CD4-positive, alpha-beta T cell (primary cell): ENCODE measurements around the gene MKX. TPM values are rescaled to one million over a fixed set of nuclear protein-coding genes. Genes with fewer than 3 reads are reported as not detected.
"Not testable (repeated sequence)": the region's sequence is repeated elsewhere in the genome, so short reads cannot be mapped to it uniquely, and the experiment has no call there.

ENCODE experiments used
- ATAC-seq: fragments of 200-7000 bp; cut with Tn5 transposase; one replicate; pipeline ENCODE4 v1.10.0; 2022; ENCODE audit warnings: mild to moderate bottlenecking; ENCODE audit not compliant: poor library complexity
- CTCF ChIA-PET: fragments of 350-600 bp; sonication (Branson Sonifier 250); formaldehyde crosslinking; loops from one replicate; lab custom pipeline; 2021; ENCODE audit warnings: antibody characterized with exemption, inconsistent platforms; lab: Charles Lee
- POLR2A ChIA-PET: fragments of 350-600 bp; sonication (Branson Sonifier 250); formaldehyde crosslinking; loops from one replicate; lab custom pipeline; 2021; ENCODE audit warnings: antibody characterized with exemption, inconsistent platforms; lab: Charles Lee
- DNase-seq, 14 experiments: peaks; one replicate each; pipeline ENCODE4 v3.0.0-alpha.2; 2013 to 2020; ENCODE audit warnings: mixed read lengths in 2 of 14
- H3K27ac ChIP-seq, 2 donors: one replicate each; pipeline versions ENCODE4 v1.5.1 to v1.7.0; 2013; ENCODE audit warnings: low read length in 2 of 2, low read depth in 1 of 2, mild to moderate bottlenecking in 1 of 2
- H3K27me3 ChIP-seq, 2 experiments: 1 replicate in 1 of 2; 2 replicates in 1 of 2; pipeline versions ENCODE4 v1.6.1 to v1.7.0; 2013; ENCODE audit warnings: low read length in 2 of 2, control low read depth in 1 of 2, mild to moderate bottlenecking in 1 of 2, moderate library complexity in 1 of 2; ENCODE audit not compliant: insufficient read depth in 2 of 2, control insufficient read depth in 1 of 2
- H3K36me3 ChIP-seq: one replicate; pipeline ENCODE4 v1.6.1; 2013; ENCODE audit warnings: low read length, control low read depth; ENCODE audit not compliant: insufficient read depth
- H3K4me1 ChIP-seq: one replicate; pipeline ENCODE4 v1.6.1; 2013; ENCODE audit warnings: low read length, control low read depth; ENCODE audit not compliant: insufficient read depth
- H3K4me3 ChIP-seq: one replicate; pipeline ENCODE4 v1.5.1; 2013; ENCODE audit warnings: mild to moderate bottlenecking, low read length, moderate library complexity
- H3K9me3 ChIP-seq, 2 experiments: 1 replicate in 1 of 2; 2 replicates in 1 of 2; pipeline versions ENCODE4 v1.6.1 to v1.7.0; 2013; ENCODE audit warnings: low read length in 2 of 2, mild to moderate bottlenecking in 2 of 2, control low read depth in 1 of 2, moderate library complexity in 1 of 2; ENCODE audit not compliant: control insufficient read depth in 1 of 2, insufficient read depth in 1 of 2
- H3K27ac Mint-ChIP-seq: one replicate; pipeline ENCODE4 v1.8.0; 2020; ENCODE audit warnings: mixed read lengths
- H3K27me3 Mint-ChIP-seq: one replicate; pipeline ENCODE4 v1.8.0; 2021; ENCODE audit warnings: mixed read lengths
- H3K36me3 Mint-ChIP-seq: one replicate; pipeline ENCODE4 v1.8.0; 2021; ENCODE audit warnings: low read depth, mixed read lengths
- H3K4me1 Mint-ChIP-seq: one replicate; pipeline ENCODE4 v1.8.0; 2021; ENCODE audit warnings: low read depth, mixed read lengths
- H3K4me3 Mint-ChIP-seq: one replicate; pipeline ENCODE4 v1.8.0; 2020; ENCODE audit warnings: mild to moderate bottlenecking, mixed read lengths
- H3K9me3 Mint-ChIP-seq: one replicate; pipeline ENCODE4 v1.8.0; 2020; ENCODE audit warnings: mixed read lengths
- CTCF ChIP-seq: fragments of 200-600 bp; IDR thresholded peaks from one replicate; pipeline ENCODE4 v1.8.0; 2022; ENCODE audit warnings: antibody characterized with exemption, mild to moderate bottlenecking
- intact Hi-C, 2 experiments: fragments of 100-400 bp; cut with DNase I in 1 of 2; cut with micrococcal nuclease in 1 of 2; formaldehyde crosslinking; loops; one replicate each; pipeline versions ENCODE4 v1.15.1 to v1.9.0; 2023 to 2025; cut with DNase I, micrococcal nuclease
- total RNA-seq, 174 experiments: library from RNA in 2 of 174; stranded (reverse) in 2 of 174; gene quantifications; one replicate each; pipeline ENCODE4 v1.2.3 and lab custom pipeline; 2021 to 2026

The MKX gene
- total RNA-seq, 2 experiments from 2014 or later, result not detected

- Histone ChIP-seq H3K27ac (no peak overlapping the region), H3K27me3 (no peaks in the 10 kb centered on the region), H3K36me3 (no peaks in the 10 kb centered on the region), H3K4me1 (no peaks in the 10 kb centered on the region), H3K4me3 (no peak overlapping the region), H3K9me3 (no peaks in the 10 kb centered on the region)
- TF ChIP-seq CTCF, result no peak
- no peaks in the 10 kb centered on the region for H3K4me1 Mint-ChIP-seq
- no peak overlapping the region for H3K4me3 Mint-ChIP-seq
- POLR2A ChIA-PET, result no interaction called here
- no peaks in the 10 kb centered on the region for H3K36me3 Mint-ChIP-seq
- intact Hi-C loops, result no loop called here
- DNase-seq, result no peak
- no peak overlapping the region for H3K27ac Mint-ChIP-seq
- peaks cover 18% of the 10 kb centered on the region for H3K27me3 Mint-ChIP-seq
- ATAC-seq, result no peak
- H3K9me3 Mint-ChIP-seq, result no peaks in the 10 kb centered on the region
- CTCF ChIA-PET, result interaction anchor here (0.7 kb wide), 1 partner anchor 71 kb away, joined by 3 read pairs; no protein-coding TSS in a partner anchor
Measured at GRCh38 chr10:27685681-27686080, 59.9 kb downstream of the MKX start.

GRCh38 chr10:27683226-27683625 lies 62.4 kb downstream of the MKX start:
- ATAC-seq (no peak), DNase-seq (no peak)
- no peak overlapping the region for H3K27ac ChIP-seq
- no peaks in the 10 kb centered on the region for H3K4me1 ChIP-seq
- Mint-ChIP-seq H3K9me3 (no peaks in the 10 kb centered on the region), H3K4me3 (no peak overlapping the region), H3K27me3 (peaks cover 17% of the 10 kb centered on the region), H3K36me3 (no peaks in the 10 kb centered on the region), H3K4me1 (no peaks in the 10 kb centered on the region), H3K27ac (no peak overlapping the region)
- H3K27me3 ChIP-seq, result no peaks in the 10 kb centered on the region
- H3K9me3 ChIP-seq, result no peaks in the 10 kb centered on the region
- no peaks in the 10 kb centered on the region for H3K36me3 ChIP-seq
- ChIA-PET POLR2A (no interaction called here), CTCF (no interaction called here)
- intact Hi-C loops, result no loop called here
- no peak for TF ChIP-seq CTCF
- H3K4me3 ChIP-seq, result no peak overlapping the region

GRCh38 chr10:27681795-27682194 lies 63.8 kb downstream of the MKX start:
- H3K27ac Mint-ChIP-seq, H3K36me3 Mint-ChIP-seq, H3K4me1 ChIP-seq, POLR2A ChIA-PET, H3K4me3 Mint-ChIP-seq, H3K36me3 ChIP-seq, intact Hi-C loops, H3K9me3 Mint-ChIP-seq, H3K4me3 ChIP-seq, H3K9me3 ChIP-seq, H3K27me3 ChIP-seq, DNase-seq, ATAC-seq, H3K27ac ChIP-seq, H3K4me1 Mint-ChIP-seq: not testable (repeated sequence)
- CTCF ChIA-PET, result interaction anchor here (0.5 kb wide), 1 partner anchor 511 kb away, joined by 3 read pairs; no protein-coding TSS in a partner anchor
- H3K27me3 Mint-ChIP-seq, result peaks cover 10% of the 10 kb centered on the region
